NCI-H146 treated with DMSO at 0.1 percent for 48 hours (cell line): ENCODE measurements around the gene PSMB9.

Source experiments
- DNase-seq: peaks from one replicate; lab custom pipeline; 2025; ENCODE audit not compliant: unreplicated experiment; lab: John Stamatoyannopoulos, UW

Gene PSMB9

GRCh38 chr6:32894085-32895005 is 40.4 kb downstream of the PSMB9 start:
- peak; percentile 82 for DNase-seq

- DNase-seq = no peak
Observed at GRCh38 chr6:32895006-32895345, 41.0 kb downstream of the PSMB9 start.

GRCh38 chr6:32903952-32904351 is 50.0 kb downstream of the PSMB9 start:
- no peak for DNase-seq

- no peak for DNase-seq
Observed at GRCh38 chr6:32905078-32905477, 51.1 kb downstream of the PSMB9 start.

GRCh38 chr6:32906539-32906938 is 52.5 kb downstream of the PSMB9 start:
- no peak for DNase-seq

GRCh38 chr6:32908897-32909296 is 54.9 kb downstream of the PSMB9 start:
- DNase-seq = no peak
